CD4-positive, CD25-positive, alpha-beta regulatory T cell (primary cell): Measurements from ENCODE around the gene PNPLA1. TPM values are rescaled to one million over a fixed set of nuclear protein-coding genes. Genes with fewer than 3 reads are reported as not detected.

Experiments
- ATAC-seq, 2 donors: fragments of 150-1000 bp; cut with Tn5 transposase; one replicate each; pipeline ENCODE4 v1.10.0; 2021; ENCODE audit warnings: low read depth in 2 of 2, moderate number of reproducible peaks in 2 of 2, moderate library complexity in 1 of 2
- DNase-seq, 3 donors: peaks; one replicate each; pipeline versions ENCODE4 v3.0.0 to v3.0.0-alpha.2; 2012 to 2022; ENCODE audit warnings: mixed read lengths in 1 of 3
- H3K27ac ChIP-seq: one replicate; pipeline ENCODE4 v1.7.0; 2013; ENCODE audit warnings: mild to moderate bottlenecking, low read length; ENCODE audit not compliant: insufficient read depth, poor library complexity, severe bottlenecking
- H3K27me3 ChIP-seq: one replicate; pipeline ENCODE4 v1.7.0; 2013; ENCODE audit warnings: low read length; ENCODE audit not compliant: control insufficient read depth, insufficient read depth
- H3K36me3 ChIP-seq: one replicate; pipeline ENCODE4 v1.7.0; 2013; ENCODE audit warnings: mild to moderate bottlenecking, low read length, moderate library complexity; ENCODE audit not compliant: control insufficient read depth, insufficient read depth
- H3K4me1 ChIP-seq: 2 replicates; pipeline ENCODE4 v1.7.0; 2013; ENCODE audit warnings: mild to moderate bottlenecking, low read length; ENCODE audit not compliant: insufficient read depth, control insufficient read depth, poor library complexity, severe bottlenecking
- H3K4me3 ChIP-seq: one replicate; pipeline ENCODE4 v1.7.0; 2013; ENCODE audit warnings: low read depth, mild to moderate bottlenecking, low read length, moderate library complexity
- H3K9me3 ChIP-seq, 2 experiments: 1 replicate in 1 of 2; 2 replicates in 1 of 2; pipeline ENCODE4 v1.7.0; 2013; ENCODE audit warnings: low read length in 2 of 2, mild to moderate bottlenecking in 1 of 2, moderate library complexity in 1 of 2; ENCODE audit not compliant: control insufficient read depth in 2 of 2
- H3K27ac Mint-ChIP-seq, 3 donors: one replicate each; pipeline ENCODE4 v1.8.0; 2020 to 2022; ENCODE audit warnings: mild to moderate bottlenecking in 3 of 3, mixed read lengths in 3 of 3, moderate library complexity in 2 of 3
- H3K27me3 Mint-ChIP-seq: one replicate; pipeline ENCODE4 v1.8.0; 2022; ENCODE audit warnings: mild to moderate bottlenecking, mixed read lengths
- H3K36me3 Mint-ChIP-seq: one replicate; pipeline ENCODE4 v1.8.0; 2020; ENCODE audit warnings: mixed read lengths
- H3K4me1 Mint-ChIP-seq, 4 donors: one replicate each; pipeline ENCODE4 v1.8.0; 2020 to 2022; ENCODE audit warnings: mixed read lengths in 4 of 4, mild to moderate bottlenecking in 1 of 4
- H3K4me3 Mint-ChIP-seq, 4 donors: one replicate each; pipeline ENCODE4 v1.8.0; 2020 to 2022; ENCODE audit warnings: mild to moderate bottlenecking in 4 of 4, mixed read lengths in 4 of 4, moderate library complexity in 3 of 4
- H3K9me3 Mint-ChIP-seq, 7 donors: one replicate each; pipeline ENCODE4 v1.8.0; 2020 to 2022; ENCODE audit warnings: mixed read lengths in 7 of 7, mild to moderate bottlenecking in 3 of 7, moderate library complexity in 2 of 7
- polyA plus RNA-seq, 4 donors: library from polyadenylated mRNA; unstranded; fragments of 300-500 nt; fragmentation: Illumina TruSeq; gene quantifications; one replicate each; pipeline ENCODE4 v1.2.3, GENCODE V29; 2021
- total RNA-seq: library from RNA; stranded (reverse); gene quantifications from one replicate; pipeline ENCODE4 v1.2.3, GENCODE V29; 2022

The PNPLA1 gene
- total and polyA plus RNA-seq, 5 donors from 2014 or later = 0.25 TPM; not detected in 4

DNA sequence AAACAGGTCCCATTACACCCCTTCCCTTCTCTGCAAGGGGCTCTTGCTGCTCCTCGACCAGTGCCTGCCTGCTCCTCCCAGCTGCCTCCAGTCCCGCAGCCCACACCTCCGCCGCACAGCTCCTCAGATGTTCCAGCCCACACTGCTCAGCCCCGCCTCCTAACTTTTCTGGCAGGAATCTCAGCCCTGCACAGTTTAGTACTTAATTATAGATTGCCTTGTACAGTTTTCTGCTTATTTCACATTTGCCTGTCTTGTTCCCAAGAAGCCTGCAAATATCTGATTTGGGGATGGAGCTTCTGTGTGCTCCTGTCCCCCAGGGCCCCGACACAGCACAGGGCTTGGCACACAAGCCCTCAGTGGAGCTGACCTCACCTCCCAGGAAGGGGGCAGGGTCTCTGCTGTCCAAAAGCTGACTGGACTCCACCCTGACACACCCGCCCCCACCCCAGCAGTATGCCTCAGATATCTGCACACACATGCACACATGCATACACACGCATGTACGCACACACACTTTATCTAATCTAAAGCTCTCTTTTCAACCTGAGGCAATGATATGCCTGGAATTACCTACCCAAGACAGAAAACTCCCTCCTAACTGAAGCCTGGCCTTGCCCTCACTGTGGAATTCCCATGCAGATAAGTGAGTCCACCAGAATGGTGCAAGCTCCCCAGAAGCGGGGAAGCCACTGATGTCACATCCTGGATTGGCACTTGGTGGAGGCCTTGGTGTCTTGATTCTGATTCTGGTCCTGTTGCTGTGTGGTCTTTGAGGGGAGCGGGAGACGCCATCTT is 1.2 kb upstream of the PNPLA1 start:
- H3K27me3 ChIP-seq = no peaks in the 10 kb centered on the region
- DNase-seq (no peak), ATAC-seq (no peak)
- Mint-ChIP-seq H3K9me3 (peaks cover 0 to 6% (median 3%) of the 10 kb centered on the region in 7 donors), H3K27ac (no peak overlapping the region), H3K4me3 (no peak overlapping the region), H3K4me1 (no peaks in the 10 kb centered on the region), H3K36me3 (no peaks in the 10 kb centered on the region), H3K27me3 (peaks cover 16% of the 10 kb centered on the region)
- peaks cover 8% of the 10 kb centered on the region in 2 experiments for H3K9me3 ChIP-seq
- H3K36me3 ChIP-seq = no peaks in the 10 kb centered on the region
- H3K4me3 ChIP-seq = no peak overlapping the region
- H3K27ac ChIP-seq = no peak overlapping the region
- no peaks in the 10 kb centered on the region for H3K4me1 ChIP-seq

DNA sequence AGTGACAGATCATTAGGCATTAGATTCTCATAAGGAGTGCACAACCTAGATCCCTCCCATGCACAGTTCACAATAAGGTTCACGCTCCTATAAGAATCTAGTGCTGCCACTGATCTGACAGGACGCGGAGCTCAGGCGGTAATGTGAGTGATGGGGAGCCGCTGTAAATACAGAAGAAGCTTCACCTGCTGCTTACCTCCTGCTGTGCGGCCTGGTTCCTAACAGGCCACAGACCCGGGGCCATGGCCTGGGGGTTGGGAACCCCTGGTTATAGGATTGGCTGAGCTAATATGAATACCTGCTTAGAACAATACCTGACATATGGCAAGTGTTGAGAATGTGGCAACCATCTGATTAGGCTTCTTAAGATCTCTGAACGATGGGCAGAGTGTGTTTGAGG is 2.4 kb downstream of the PNPLA1 start:
- Histone ChIP-seq H3K27me3 (peaks cover 6% of the 10 kb centered on the region), H3K4me1 (no peaks in the 10 kb centered on the region), H3K27ac (no peak overlapping the region), H3K36me3 (no peaks in the 10 kb centered on the region), H3K9me3 (no peaks in the 10 kb centered on the region), H3K4me3 (no peak overlapping the region)
- peaks cover 17% of the 10 kb centered on the region for H3K27me3 Mint-ChIP-seq
- H3K4me1 Mint-ChIP-seq = no peaks in the 10 kb centered on the region
- H3K27ac Mint-ChIP-seq = peak overlapping the region in 1 of 3 donors; percentile 13
- ATAC-seq = no peak
- DNase-seq = no peak
- no peaks in the 10 kb centered on the region for H3K36me3 Mint-ChIP-seq
- H3K9me3 Mint-ChIP-seq = peaks cover 0 to 4% (median 0%) of the 10 kb centered on the region in 7 donors
- H3K4me3 Mint-ChIP-seq = no peak overlapping the region

DNA sequence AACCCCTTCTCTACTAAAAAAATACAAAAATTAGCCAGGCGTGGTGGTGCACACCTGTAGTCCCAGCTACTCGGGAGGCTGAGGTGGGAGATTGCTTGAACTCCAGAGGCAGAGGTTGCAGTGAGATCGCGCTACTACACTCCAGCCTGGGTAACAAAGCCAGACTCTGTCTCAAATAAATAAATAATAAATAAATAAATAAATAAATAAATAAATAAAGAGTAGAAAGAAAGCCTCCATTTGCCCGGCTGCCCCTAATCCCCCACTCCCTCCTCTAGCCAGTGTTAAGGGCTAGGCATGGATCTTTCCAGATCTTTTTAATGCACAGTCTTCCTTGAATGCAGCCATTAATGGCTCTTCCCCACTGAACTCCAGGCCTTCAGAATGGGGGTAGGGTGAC is 3.2 kb downstream of the PNPLA1 start:
- no peak overlapping the region for H3K27ac ChIP-seq
- H3K27me3 ChIP-seq = peaks cover 8% of the 10 kb centered on the region
- DNase-seq (no peak), ATAC-seq (no peak)
- Mint-ChIP-seq H3K36me3 (no peaks in the 10 kb centered on the region), H3K27ac (no peak overlapping the region), H3K9me3 (peaks cover 0 to 3% (median 0%) of the 10 kb centered on the region in 7 donors), H3K4me3 (no peak overlapping the region), H3K4me1 (no peaks in the 10 kb centered on the region), H3K27me3 (peaks cover 21% of the 10 kb centered on the region)
- H3K9me3 ChIP-seq = no peaks in the 10 kb centered on the region
- no peaks in the 10 kb centered on the region for H3K4me1 ChIP-seq
- H3K4me3 ChIP-seq = no peak overlapping the region
- no peaks in the 10 kb centered on the region for H3K36me3 ChIP-seq

DNA sequence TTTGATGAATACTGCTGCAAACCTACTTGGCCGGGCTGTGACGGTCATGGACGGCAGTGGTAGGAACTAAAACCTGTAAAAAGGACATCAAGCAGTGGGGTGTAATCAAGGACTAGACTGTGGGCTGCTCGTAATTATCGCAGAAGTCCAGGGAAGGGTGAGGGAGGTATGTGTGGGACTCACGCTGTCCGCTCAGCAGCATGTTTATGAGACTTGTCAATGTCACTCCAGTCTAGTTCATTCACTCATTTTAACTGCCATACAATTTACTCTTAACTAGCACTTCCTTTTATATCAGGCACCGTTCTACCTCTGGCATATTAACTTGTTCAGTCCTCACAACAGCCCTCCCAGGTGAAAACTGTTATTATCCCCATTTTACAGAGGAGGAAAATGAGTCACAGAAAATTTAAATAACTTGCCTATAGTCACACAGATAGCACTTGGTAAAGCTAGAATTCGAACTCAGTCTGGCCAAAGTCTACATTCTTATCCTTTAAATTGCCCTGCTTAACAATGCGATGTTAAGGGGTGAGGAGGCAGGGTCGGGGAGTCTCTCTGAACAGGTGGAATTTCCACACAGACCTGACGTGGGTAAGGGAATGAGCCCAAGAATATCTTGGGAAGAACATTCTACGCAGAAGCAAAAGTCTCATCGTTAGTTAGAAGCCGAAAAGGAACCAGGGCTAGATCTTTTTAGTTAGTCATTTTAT is 4.1 kb downstream of the PNPLA1 start:
- Mint-ChIP-seq H3K4me3 (no peak overlapping the region), H3K4me1 (no peaks in the 10 kb centered on the region), H3K27me3 (peaks cover 29% of the 10 kb centered on the region), H3K9me3 (peaks cover 0 to 3% (median 0%) of the 10 kb centered on the region in 7 donors), H3K27ac (no peak overlapping the region), H3K36me3 (no peaks in the 10 kb centered on the region)
- no peak for ATAC-seq
- DNase-seq = no peak
- Histone ChIP-seq H3K4me3 (no peak overlapping the region), H3K9me3 (no peaks in the 10 kb centered on the region), H3K4me1 (no peaks in the 10 kb centered on the region), H3K27ac (no peak overlapping the region), H3K27me3 (peaks cover 8% of the 10 kb centered on the region), H3K36me3 (no peaks in the 10 kb centered on the region)

DNA sequence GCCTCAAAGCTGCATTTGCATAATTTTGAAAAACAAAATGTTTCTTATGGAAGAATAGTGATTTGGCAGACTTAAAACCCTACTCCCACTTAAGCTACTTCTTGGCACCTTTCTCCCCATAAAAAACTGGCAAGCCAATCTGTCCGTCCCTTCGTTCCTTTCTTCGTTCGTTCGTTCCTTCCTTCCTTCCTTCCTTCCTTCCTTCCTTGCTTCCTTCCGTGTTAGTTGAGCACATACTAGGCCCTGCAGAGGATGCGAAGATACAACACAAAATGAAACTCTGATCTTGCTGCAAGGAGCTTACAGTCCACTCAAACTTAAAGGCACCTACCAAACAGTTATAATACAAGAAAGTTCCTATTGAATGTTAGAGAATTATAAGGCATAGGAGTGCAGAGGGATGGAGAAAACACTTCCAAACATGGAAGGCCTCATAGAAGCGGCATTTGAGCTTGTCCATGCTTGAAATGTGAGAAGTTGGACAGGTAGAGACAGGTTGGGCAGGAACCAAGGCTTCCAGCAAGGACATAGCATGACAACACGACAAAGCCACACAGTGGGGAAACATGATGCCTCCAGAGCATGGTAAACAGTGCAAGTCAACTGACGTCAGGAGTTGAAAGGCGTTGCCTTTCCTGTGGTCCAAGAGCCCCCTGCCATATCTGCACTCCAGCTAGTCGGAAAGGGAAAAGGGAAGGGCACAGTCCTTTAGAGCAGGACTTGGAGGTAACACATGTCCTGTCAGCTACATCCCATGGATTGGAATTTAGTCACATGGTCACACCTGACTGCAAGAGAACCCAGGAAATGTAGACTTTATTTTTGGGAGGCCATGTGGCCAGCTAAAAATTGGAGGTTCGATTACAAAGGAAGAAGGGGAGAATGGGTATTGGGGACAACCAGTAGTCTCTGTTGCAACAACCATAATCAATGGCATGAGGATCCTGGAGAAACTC is 7.0 kb downstream of the PNPLA1 start:
- Histone ChIP-seq H3K36me3 (no peaks in the 10 kb centered on the region), H3K27ac (no peak overlapping the region), H3K27me3 (peaks cover 19% of the 10 kb centered on the region), H3K4me1 (no peaks in the 10 kb centered on the region), H3K4me3 (no peak overlapping the region), H3K9me3 (no peaks in the 10 kb centered on the region)
- Mint-ChIP-seq H3K27ac (no peak overlapping the region), H3K36me3 (no peaks in the 10 kb centered on the region), H3K27me3 (peaks cover 49% of the 10 kb centered on the region), H3K4me1 (no peaks in the 10 kb centered on the region), H3K4me3 (no peak overlapping the region), H3K9me3 (peaks cover 0 to 1% (median 0%) of the 10 kb centered on the region in 7 donors)
- DNase-seq = no peak
- no peak for ATAC-seq

DNA sequence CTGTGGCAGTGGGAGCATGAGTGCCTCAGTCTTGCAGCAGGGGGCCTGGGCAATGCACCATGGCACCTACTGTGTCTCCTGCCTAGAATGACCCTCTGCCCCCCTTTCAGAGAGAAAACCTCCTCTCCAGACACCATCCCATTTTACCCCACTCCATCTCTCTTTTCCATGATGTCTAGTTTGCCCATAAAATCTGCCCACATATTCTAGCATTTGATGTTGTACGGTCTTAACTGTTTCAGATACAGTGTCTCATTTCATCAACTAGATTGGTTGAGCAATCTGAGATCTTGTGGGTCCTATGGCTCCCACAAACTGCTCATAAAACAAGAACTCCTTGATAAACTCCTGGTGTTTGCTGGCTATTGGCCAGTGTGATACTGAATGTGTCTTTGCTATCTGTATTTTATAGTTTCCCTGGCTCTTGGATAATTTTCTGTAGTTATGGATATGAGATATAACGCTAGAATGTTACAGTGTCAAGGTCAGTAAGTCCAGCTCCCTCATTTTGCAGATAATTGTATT is 8.1 kb downstream of the PNPLA1 start:
- H3K4me3 ChIP-seq = no peak overlapping the region
- peaks cover 45% of the 10 kb centered on the region for H3K27me3 Mint-ChIP-seq
- H3K4me3 Mint-ChIP-seq = no peak overlapping the region
- no peak overlapping the region for H3K27ac ChIP-seq
- H3K27me3 ChIP-seq = peaks cover 19% of the 10 kb centered on the region
- H3K9me3 ChIP-seq = no peaks in the 10 kb centered on the region
- DNase-seq (no peak), ATAC-seq (no peak)
- no peaks in the 10 kb centered on the region for H3K36me3 Mint-ChIP-seq
- no peaks in the 10 kb centered on the region for H3K36me3 ChIP-seq
- no peak overlapping the region for H3K27ac Mint-ChIP-seq
- no peaks in the 10 kb centered on the region for H3K4me1 Mint-ChIP-seq
- H3K4me1 ChIP-seq = no peaks in the 10 kb centered on the region
- peaks cover 0 to 1% (median 0%) of the 10 kb centered on the region in 7 donors for H3K9me3 Mint-ChIP-seq

DNA sequence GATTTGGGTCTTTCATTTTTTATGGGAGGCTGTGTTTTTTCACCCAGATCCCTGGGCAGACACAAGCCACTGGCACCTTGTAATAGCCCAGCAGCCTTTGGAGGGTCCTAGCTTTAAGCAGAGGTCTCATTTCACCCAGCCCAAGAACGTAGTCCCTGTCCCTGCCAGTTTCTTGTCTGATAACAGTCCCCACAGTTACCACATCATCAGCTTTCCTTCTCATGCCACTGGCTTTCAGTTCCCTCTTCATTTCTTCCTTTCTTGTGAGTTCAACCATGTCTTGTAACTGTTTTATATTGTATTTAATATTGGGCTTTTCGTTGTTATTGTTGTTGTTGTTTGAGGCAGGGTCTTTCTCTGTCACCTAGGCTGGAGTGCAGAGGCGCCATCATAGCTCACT is 10.6 kb downstream of the PNPLA1 start:
- Mint-ChIP-seq H3K27me3 (peaks cover 60% of the 10 kb centered on the region), H3K4me3 (no peak overlapping the region)
- ATAC-seq = no peak

More for the DNA sequence above, 10.6 kb downstream of the PNPLA1 start:
- Mint-ChIP-seq H3K27ac (no peak overlapping the region), H3K9me3 (no peaks in the 10 kb centered on the region), H3K36me3 (no peaks in the 10 kb centered on the region), H3K4me1 (peaks cover 0 to 2% (median 0%) of the 10 kb centered on the region in 4 donors)
- H3K27ac ChIP-seq = no peak overlapping the region
- H3K4me3 ChIP-seq = no peak overlapping the region
- H3K4me1 ChIP-seq = no peaks in the 10 kb centered on the region
- no peaks in the 10 kb centered on the region for H3K36me3 ChIP-seq
- no peak for DNase-seq
- H3K27me3 ChIP-seq = peaks cover 35% of the 10 kb centered on the region
- no peaks in the 10 kb centered on the region for H3K9me3 ChIP-seq
